C4-2B (cell line): ENCODE measurements around the gene GMEB1.

Experiments used
- CTCF ChIP-seq: fragments of 450-650 bp; conservative IDR thresholded peaks from 2 replicates; pipeline ENCODE4 v1.5.1; 2017; ENCODE audit warnings: mild to moderate bottlenecking
- ZFX ChIP-seq: fragments of 450-650 bp; IDR thresholded peaks from 2 replicates; pipeline ENCODE4 v1.6.1; 2017

GRCh38 chr1:28668956-28669723, 556 bp downstream of the GMEB1 start:
- peak; percentile 59; the same call in 1 of the 2 replicates for TF ChIP-seq ZFX
- TF ChIP-seq CTCF: no peak
